ENCODE data around the gene KCNMA1.
"Not testable (repeated sequence)": the region's sequence is repeated elsewhere in the genome, so short reads cannot be mapped to it uniquely, and the experiment has no call there.

KCNMA1 gene

DNA sequence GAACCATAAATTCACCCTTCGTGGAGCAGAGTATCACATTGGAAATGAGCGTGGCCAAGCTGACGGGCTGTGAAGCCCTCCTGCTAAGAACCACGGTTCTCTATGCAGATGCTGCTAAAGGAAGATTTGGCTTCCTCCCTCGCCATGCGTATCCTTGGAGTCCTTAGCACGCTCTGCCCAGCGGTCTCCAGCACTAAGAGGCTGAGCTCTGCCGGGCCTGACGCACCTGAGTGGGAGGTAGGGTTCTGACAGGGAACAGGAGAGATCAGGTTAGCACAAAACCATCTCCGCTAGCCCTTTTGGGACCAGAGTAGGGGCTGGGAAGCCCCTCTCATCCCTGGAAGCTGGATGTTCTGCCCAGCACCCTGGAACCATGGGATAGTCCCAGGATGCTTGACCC lies 225.8 kb downstream of the KCNMA1 start:
- FAIRE-seq: no peak

DNA sequence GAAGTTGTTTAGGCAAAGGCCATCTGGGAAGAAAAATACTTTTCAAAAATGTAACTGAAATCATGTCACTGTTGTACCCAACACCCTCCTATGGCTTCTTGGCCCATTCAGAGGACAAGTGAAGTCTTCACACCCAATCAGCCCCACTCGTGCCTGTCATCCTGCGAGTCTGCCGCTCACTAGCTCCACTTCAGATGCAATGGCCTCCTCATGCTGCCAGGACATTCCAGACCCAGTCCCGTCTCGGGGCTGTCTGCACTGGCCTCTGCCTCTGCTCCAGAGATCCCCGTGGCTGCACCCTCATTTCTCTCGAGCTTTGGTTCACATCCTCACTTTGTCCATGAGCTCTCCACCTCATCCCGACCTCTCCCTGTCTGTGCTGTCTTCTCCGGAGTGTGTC lies 227.1 kb downstream of the KCNMA1 start:
- FAIRE-seq: no peak

DNA sequence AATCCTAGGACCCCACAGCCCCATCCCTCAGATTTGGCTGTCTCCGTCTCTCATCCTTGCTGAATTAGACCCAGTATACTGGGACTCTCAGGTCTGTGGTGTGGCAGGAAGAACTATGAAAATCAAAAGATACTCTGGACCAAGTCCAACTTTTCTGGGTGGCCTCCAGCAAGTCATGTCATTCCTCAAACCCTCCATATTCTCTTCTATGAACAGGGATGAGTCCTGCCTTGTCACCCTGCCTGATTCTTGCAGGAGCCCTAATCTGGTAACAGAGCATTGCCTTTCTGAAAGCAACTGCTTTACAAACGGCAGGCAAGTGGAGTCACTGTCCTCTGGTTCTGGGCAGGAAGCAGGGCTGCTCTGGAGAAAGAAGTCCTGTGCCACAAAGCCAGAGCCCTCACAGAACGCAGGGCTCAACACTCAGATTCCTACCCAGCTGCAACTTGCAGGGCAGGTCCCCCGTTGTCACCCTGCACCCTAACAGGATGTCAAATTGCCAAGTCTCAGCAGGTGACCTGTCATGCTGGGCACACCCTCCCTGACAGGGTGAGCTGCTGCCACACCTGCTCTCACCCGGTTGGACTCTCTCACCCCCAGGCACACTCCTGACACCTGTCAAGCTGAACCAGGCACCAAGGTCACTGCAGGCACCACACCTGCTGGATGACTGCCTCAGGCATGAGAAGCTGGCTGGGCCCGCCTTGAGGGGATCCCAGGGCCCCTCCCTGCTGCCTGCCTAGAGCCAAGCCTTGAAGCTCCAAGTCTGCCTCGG lies 227.7 kb downstream of the KCNMA1 start:
- no peak for FAIRE-seq

DNA sequence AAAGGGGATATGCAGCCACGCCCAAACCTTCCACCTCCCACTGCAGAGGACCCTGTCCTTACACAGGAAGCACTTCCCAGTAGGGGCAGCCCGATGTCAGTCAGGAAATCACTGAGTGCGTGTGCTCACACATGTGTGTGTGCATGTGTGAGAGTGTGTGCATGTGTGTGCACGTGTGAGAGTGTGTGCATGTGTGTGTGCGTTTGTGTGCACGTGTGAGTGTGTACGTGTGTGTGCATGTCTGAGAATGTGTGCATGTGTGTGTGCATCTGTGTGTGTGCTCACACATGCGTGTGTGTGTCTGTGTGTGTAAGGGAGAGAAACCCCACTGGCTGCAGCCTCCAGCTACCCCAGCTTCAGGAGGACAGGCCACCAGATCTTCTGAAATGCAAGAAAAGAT lies 229.3 kb downstream of the KCNMA1 start:
- no peak for FAIRE-seq

DNA sequence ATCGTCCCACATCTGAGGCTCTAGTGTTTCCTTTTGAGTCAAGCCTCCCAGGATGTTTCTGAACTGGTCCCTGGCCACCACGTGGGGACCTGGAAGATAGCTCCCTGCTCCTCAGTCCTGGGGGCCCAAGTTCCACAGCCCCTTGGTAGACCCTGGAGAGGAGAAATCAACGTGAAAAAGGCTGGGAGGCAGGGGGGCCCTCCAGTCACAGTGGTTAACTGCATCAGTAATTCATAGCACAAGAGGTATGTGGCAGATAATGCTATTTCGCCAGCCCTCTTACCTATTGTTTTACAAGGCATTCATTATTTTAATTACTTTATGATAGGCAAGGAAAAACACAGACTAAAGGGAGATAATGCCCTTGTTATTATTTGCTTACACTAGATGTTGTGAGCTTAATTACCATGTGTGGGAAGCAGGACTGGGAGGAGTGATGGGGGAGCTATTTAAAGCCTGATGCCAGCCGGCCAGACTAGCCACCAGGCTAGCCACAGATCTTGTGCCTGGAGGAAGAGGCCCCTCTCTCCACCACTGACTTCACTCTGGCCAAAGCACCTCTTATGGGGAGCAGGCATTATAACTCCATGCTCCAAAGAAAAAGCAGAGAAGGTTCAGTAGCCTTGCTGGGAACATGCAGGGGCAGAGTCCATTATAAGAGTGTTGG lies 230.7 kb downstream of the KCNMA1 start:
- no peak for FAIRE-seq

DNA sequence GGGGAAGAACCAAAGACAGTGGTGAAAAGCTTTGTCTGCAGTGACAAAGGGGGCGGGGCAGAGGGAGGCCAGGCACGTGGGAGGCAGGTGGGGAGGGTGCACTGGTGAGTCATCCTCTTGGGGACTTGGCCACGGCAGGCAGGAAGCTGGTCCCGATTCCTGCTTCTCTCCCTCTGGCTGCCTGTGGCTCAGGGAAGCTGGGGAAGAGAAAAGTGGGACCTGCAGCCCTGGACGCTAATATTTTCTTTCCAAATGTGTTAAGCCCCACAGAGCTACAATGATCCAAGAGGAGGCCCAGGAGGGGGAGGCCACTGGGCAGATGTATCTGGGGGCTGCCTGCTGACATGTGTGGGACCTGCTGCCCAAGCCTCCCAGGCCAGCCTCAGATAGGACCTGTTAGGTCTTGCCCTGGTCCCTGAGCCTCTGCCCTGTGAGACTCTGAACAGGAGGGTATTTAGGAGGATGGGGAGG lies 231.8 kb downstream of the KCNMA1 start:
- no peak for FAIRE-seq

DNA sequence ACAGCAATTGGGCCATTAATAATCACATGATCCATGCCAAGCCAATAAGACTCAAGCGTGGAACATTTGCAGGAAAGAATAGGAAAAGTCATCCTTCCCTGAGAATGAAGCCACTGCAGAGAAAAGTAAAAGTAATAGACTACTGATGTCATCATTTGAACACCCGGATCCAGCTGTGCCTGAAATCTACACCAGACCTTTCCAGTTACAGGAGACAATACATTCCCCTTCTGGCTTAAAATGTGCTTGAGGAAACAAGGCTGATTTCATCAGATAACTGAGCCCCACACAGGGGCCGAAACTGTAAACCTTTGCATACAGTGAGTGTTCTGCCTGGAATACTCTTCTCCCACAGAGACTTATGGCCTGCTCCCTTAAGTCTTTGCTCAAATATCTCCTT lies 232.8 kb downstream of the KCNMA1 start:
- no peak for FAIRE-seq

DNA sequence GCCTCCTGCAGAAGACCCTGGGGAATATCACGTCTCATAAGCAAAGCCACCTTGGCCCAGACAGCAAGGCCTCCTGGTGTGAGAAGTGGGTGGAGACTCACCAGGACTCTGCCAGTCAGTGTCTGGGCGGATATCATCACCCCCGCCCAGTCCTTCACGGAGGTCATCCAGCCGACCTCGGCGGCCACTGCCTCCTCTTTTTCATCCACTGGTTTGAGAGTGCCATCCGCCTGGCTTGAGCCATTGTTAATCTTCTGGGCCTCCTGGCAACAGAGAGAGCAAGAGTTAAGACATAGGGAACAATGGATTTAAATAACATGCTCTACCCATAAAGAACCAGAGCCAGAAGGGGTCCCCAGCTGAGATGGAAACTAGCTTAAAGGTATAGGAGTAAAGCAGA lies 233.8 kb downstream of the KCNMA1 start:
- FAIRE-seq: no peak

DNA sequence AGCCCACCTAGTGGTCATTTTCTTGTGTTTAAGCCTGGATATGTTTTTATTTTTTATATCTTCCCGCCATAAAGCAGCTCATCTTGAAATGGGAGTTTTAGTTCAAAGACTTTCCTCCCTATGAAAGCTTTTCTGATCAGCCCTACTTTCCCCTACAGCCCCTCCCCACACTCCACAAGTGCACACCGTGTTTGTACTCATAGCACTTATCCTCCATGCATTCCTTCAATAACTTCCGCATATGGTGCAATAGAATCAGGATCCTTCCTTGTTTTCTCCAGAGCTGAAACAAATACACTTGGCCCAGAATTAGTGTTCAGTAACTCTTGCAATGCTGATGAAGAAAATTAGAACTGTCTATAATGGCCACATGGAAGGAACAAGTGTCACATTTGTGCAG lies 235.9 kb downstream of the KCNMA1 start:
- FAIRE-seq: no peak

DNA sequence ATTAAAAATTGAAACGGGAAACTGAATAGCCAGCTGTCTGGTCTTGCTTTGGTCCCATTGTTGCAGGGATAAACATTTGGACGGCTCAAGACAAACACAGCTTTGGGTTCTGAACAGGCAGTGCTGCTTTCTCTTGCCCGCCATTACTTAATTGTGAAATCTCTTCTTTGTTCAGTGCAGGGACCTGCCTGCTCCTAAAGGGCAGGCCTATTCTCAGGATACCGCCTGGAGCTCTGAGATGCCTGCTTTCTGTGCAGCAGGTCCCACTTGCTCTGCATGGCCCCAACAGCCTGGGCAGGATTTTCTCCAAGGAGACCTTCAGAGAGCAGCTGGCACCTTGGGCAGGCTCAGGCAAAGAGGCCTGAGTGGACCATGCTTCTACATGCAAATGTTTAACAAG lies 237.6 kb downstream of the KCNMA1 start:
- FAIRE-seq: no peak

DNA sequence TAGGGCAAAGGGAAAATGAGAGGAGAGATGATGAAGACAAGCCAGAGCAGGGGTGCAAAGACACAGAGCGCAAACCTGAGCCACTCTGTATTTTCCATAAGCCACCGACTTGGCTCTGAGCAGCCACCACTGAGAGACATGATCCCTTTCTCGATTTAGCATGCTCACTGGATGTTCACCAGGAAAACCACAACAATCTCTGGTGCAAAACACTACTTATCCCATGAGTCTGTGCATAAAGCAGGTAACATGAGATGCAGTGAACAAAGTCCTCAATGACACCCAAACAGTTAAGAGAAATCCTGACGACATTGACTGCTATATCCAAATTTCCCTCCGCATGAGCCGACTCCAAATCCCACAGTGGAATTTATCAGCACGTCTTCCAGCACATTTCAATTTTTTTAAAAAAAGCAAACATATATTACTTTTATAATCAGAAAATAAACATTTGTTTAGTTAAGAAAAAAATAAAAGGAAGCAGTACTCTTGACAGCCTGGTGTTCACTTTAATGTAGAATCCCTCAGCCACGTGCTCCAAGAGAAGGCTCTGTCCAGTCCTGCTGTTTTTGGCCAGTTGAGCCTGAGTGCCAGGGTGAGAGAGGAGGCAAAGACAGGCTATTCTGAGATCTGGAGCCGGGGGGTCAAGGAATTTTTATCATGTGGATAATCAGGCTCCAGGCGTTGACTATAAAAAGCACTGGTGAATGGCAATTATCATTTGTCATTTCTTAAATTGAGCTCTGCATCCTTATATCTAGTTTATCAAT lies 238.4 kb downstream of the KCNMA1 start:
- no peak for FAIRE-seq

DNA sequence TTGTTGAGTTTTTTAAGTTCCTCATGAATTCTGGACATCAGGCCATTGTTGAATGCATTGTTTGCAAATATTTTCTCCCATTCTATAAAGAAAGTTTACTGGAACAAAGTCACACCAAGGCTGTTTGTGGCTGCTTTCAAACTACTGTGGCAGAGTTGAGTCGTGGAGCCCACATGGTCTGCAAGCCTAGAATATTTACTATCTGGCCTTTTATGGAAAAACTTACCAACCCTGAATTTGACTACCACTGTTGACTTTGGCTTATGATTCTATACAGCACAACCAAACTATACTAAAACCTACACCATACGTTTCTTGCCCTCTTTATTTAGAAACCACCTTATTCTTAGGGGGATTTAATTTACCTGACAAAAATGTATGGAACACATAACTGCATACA lies 239.1 kb downstream of the KCNMA1 start:
- FAIRE-seq: no peak

DNA sequence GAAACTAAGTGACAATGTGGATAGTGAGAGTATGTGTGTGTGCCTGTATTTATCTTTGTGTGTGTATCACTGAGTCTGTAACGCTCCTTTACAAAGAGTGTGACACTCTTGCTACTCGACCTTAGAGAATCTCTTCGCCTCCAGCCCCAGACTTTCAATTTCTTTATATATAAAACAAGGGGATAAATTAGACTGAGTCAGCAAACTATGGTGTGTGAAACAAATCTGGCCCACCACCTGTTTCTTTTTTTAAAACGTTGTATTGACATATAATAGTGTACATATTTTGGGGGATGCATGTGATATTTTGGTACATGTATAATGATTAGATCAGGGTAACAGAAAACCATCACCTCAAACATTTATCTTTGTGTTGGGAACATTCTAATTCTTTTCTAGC lies 240.5 kb downstream of the KCNMA1 start:
- no peak for FAIRE-seq

DNA sequence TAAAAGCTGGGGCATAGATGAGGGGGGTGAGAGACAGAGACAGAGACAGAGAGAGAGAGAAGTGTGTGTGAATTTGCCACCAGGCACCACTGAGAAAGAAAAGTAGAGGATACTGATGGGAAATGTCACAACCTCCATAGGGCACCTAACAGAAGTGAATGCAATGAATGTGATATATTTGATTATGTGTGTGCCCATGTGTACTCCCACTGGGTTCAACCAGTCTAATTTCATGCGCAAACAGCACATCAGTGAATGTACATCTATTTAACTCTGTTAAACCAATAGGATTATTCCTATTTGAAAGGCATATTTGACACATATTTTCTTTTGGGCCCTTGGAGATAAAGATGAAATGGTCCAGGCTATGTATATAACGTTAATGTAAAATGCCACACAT lies 241.3 kb downstream of the KCNMA1 start:
- FAIRE-seq: no peak

DNA sequence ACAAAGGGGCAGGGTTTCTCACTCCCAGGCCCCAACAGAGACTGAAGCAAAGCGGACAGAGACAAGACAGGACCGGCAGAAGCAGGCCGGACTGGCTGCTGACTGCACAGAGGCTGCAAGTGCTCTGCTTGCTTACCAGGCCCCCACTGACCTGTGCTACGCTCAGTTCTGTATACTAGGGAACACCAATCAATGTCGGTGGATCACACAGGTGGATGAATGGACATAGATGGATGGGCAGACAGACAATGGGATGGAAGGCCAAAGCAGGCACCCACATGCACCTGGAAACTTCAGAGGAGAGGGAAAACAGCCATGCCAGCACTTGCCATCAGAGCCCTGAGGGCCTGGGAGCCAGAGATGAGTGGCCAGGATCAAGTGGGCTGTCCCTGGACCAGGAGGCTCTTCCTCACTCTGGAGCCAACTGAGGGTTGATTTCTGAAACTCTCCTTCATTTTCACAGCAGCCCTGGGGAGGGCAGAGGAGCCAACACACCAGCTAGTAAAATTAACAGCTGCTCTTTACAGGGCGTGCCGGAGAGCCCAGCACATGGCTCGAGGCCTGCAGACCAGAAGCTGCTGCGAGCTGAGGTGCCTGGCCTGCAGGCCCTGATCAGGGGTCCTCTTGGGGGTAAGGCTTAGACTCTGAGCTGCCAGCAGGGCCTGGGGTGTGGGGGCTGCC lies 243.6 kb downstream of the KCNMA1 start:
- no peak for FAIRE-seq

DNA sequence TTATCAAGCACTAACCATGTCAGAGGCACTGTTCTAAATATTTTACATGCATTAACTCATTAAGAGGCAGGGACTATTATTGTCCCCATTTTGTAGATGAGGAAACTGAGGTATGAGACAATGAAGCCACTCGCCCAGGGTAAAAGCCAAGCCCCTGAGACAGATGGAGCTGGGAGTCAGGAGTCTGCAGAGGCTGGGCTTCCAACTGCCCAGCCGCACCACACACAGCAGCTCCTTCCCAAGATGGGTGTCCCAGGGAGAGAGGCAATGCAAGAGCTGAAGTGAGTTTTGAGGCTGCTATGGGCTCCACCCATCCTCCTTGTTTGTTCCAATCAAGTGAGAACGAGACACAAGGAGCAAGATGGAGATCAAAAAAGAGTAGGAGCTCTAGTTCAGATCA lies 244.2 kb downstream of the KCNMA1 start:
- FAIRE-seq: no peak

DNA sequence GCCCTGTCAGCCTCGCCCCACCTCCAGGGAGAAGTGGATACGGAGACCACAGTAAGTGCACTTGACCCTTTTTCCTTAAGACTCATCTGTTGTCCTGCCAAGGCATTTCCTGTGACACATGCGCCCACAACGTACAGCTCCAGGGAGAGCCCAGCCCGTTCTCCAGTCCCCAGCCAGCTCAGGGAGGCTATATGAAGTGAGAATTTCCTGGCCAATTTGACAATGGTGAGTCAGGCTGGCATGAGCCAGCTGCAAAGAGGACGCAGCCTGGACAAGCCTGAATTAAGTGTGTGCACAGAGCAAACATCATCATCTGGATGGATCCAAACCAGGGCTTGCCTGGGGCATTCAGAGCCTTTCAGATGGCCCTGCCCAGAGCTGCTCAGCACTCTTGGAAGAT lies 244.8 kb downstream of the KCNMA1 start:
- no peak for FAIRE-seq

DNA sequence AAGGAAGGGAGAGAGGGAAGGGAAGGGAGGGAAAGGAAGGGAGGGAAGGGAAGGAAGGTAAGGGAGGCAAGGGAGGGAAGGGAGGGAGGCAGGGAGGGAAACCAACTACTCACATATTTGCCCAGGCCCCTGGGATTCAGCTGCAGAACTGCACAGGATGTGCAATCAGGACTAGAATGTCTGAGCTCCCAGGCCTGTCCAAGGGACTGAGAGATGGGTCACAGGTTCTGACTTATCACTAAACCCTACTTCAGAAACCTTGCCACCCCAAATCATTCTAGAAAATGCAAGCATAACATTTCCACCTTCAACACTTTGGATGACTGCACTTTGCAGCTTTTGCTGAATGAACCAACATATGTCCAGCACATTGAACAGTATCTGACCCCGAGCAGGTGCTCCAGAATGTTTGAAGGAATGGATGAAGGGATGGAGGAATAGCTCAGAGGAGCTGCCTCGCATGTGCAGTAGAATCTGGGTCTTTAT lies 245.3 kb downstream of the KCNMA1 start:
- no peak for FAIRE-seq

DNA sequence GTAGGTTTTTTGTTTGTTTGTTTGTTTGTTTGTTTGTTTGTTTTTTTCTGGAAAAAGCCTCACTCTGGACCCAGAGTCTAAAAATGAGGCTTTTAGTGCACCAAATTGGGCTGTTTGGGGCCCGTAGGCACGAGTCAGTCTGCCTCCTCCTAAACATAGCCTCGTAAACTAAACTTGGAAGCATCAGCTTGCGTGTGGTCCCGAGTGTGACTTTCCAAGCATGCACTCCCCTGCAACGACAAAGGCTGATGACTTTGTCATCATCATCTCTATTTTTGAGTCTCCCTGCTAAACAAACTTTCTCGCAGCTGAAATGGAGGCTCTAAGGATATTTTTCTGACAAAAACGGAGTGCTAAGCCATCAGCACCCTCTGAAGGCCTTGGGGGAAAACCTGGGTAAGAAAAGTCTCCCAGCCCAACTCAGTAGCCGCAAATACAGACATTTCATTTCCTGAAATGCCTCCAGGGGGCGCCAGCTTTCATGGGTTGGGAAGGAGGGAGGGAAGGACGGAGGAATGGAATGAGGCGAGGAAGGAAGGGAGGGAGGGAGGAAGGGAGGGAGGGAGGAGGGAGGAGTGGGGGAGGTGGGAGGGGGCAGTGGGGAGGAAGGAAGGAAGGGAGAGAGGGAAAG lies 245.9 kb downstream of the KCNMA1 start:
- FAIRE-seq: no peak

DNA sequence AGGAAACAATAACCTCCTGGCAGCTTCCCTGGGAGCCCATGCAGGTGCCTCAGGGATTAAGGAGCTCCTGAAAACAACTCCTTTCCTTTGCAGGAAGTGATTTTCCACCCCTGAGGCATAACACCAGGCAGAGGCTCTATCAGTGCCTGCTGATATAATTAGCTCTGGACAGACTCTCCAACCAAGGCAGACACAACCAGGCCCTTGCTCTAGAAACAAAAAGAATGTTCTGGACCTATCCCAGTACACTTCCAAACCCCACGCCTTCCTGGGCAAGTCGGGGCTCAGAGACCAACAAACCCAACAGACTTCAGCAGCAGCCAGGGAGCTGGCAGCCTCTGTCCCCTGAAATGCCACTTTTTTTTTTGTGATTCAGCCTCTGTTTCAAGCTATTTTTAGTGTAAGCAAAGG lies 247.1 kb downstream of the KCNMA1 start:
- FAIRE-seq: no peak

DNA sequence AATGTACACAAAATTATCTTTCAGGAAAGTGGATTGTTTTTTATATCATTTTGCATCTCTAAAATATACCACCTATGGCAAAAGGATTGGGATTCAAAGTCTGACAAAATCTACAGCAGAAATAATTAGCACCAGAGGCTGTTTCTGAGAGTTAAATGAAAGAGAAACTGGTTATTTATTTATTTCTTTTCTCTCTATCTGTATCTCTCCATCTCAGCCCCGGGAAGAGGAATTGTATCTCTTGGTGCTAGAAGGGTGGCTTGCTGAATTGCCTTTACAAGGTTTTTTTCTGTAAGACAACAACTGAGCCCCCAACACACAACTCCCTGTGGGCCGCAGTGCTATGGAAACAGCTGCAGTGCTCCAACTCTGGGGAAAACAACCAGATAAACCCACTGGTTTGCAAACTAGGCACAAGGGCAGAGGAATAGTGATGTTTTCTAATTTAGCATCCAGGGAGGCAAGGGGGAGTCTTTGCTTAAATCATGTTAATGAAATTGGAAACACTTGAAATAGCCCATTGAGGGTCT lies 249.0 kb downstream of the KCNMA1 start:
- no peak for FAIRE-seq

DNA sequence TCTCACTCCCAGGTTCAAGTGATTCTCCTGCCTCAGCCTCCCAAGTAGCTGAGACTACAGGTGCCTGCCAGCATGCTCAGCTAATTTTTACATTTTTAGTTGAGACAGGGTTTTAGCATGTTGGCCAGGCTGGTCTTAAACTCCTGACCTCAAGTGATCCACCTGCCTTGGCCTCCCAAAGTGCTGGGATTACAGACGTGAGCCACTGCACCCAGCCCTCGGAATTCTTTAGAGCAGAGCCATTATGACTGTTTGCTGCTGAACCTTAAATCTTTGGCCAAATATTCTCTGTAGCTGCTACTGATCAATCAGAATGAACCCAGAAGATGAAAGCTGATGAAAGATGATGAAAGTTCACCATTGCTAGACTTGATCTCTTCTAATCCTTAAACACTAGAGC lies 249.9 kb downstream of the KCNMA1 start:
- FAIRE-seq: not testable (repeated sequence)
